NCI-H2171 (cell line): Measurements from ENCODE around the gene KRTAP26-1.

Experiments
- DNase-seq: peaks from one replicate; lab custom pipeline; 2025; lab: John Stamatoyannopoulos, UW

KRTAP26-1 gene, protein sequence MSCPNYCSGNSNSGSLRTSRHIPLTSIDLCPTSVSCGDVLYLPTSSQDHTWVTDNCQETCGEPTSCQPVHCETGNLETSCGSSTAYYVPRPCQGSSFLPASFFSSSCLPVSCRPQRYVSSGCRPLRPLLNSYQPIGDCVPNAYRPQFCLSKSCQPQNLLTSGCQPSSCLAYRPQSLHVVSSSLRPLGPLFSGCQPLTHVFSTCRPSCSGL

GRCh38 chr21:30320215-30320614 is at the start of gene KRTAP26-1:
Gene KRTAP26-1 (minus strand): TSS chr21:30320315. CDS start chr21:30320035, 280 bp downstream.
- no peak for DNase-seq

GRCh38 chr21:30355906-30356305 is 35.8 kb upstream of the KRTAP26-1 start:
- no peak for DNase-seq

GRCh38 chr21:30354308-30355005 is 34.3 kb upstream of the KRTAP26-1 start:
- no peak for DNase-seq

GRCh38 chr21:30351534-30351933 is 31.4 kb upstream of the KRTAP26-1 start:
- no peak for DNase-seq

- no peak for DNase-seq
These were observed 29.5 kb upstream of the KRTAP26-1 start for GRCh38 chr21:30349572-30349971.

GRCh38 chr21:30348506-30348905 is 28.4 kb upstream of the KRTAP26-1 start, which contains the start of gene KRTAP23-1:
Gene KRTAP23-1 (minus strand): TSS chr21:30348606. CDS start chr21:30348606, 0 bp downstream.
- no peak for DNase-seq

- no peak for DNase-seq
These were observed 24.9 kb upstream of the KRTAP26-1 start for GRCh38 chr21:30345014-30345413.

- DNase-seq = no peak
These were observed 20.8 kb upstream of the KRTAP26-1 start for GRCh38 chr21:30340714-30341573.

DNA sequence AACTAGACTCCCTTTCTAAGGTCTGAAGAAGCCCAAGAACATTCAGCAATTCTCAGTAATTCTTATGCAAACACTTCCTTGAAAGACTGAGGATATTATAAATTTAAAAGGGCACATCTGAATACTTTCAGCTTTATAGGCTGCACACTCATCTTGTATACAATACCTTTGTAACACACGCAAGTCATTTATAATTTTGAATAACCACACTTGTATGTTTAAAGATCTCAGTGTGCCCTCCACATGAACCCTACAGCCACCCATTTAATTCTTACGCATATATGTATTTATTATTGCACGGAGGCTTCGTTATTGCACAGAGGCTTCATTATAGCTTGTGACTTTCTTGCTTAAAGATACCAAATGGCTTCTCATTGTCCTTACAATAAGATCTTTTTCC is 18.6 kb upstream of the KRTAP26-1 start:
- no peak for DNase-seq

GRCh38 chr21:30337772-30338171 is 17.7 kb upstream of the KRTAP26-1 start:
- DNase-seq = no peak

DNA sequence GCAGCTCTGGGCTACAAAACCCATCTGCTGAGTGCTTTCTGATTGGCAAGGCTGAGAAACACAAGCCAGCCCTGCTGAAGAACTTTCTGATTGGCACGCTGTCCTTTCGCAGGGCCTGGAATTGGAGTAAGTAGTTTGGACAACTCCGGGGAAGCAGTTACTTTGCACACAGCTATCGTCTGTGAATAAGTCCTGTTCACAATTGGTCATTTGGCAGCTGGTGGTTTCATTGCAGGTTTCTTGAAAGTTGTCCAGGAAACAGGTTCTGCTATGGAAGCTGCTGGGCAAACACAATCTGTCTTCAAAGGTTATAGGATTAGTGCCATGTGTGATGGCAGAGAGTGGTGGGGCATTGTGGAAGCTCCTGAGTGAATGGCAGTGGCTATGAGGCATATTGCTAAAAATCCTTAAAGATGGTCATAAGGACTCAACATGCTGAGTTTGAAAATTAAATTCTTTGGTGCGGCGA is 17.2 kb upstream of the KRTAP26-1 start, which contains the start of gene KRTAP27-1:
Gene KRTAP27-1, minus strand, starts transcription at position 419 of the 469 bp plus-strand sequence. Its CDS starts 26 bp downstream, at position 393.
- no peak for DNase-seq

DNA sequence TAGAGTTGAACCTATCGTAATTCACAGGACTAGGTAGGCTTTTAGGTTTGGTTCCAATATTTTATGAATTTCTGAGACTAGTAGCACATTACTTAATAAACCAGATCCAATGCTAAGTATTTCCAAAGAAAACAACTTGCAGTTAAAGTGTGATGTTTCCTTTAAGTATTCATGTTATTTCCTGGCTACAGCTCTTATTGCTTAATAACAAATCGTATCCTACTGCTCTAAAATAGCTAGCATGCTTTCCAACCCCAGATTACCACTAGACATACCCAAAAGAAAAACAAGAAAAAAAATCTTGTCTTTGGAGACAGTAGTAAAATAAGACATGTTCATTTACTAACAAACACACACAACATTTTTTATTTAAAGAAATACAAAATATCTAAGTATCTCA is 16.5 kb upstream of the KRTAP26-1 start:
- no peak for DNase-seq

DNA sequence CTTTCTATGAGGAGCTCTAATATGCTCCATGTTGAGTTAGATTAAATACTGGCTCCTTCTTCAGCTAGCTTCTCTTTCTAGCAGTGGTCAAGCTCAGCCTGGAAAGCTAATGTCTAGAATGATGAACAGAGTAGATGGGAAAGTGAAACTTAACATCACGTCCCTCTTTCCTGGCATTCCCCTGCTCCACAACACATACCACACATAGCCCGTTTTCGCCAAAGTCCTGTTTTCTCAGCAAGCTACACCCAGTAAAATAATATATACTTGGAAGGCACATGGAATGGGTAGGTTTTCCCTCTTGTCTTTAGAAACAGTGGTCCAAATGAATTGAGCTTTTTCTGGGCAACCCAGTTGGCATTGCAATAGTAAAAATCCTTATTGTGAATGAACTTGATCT is 13.6 kb upstream of the KRTAP26-1 start:
- no peak for DNase-seq

GRCh38 chr21:30332681-30333080 is 12.6 kb upstream of the KRTAP26-1 start:
- no peak for DNase-seq

GRCh38 chr21:30329203-30329875 is 9.2 kb upstream of the KRTAP26-1 start:
- DNase-seq = no peak

DNA sequence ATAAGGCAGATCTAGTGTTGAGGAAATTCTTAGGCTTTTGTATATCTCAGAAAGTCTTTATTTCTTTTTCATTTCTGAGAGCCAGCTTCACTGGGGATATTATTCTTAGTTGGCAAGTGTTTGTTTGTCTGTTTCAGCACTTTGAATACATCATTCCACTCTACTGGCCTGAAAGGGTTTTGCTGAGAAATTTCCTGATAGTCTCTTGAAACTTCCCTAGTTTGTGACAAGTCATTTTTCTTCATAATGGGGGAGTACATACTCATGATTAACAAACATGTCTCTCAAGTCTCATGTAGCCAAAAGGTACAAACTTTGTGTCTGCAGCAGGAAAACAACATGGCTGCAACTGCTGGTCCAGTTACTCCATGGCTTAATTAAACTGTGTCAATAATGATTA is 6.3 kb upstream of the KRTAP26-1 start:
- DNase-seq = no peak

GRCh38 chr21:30315701-30316100 is 4.4 kb downstream of the KRTAP26-1 start:
- no peak for DNase-seq

GRCh38 chr21:30306884-30307283 is 13.2 kb downstream of the KRTAP26-1 start:
- DNase-seq = no peak

DNA sequence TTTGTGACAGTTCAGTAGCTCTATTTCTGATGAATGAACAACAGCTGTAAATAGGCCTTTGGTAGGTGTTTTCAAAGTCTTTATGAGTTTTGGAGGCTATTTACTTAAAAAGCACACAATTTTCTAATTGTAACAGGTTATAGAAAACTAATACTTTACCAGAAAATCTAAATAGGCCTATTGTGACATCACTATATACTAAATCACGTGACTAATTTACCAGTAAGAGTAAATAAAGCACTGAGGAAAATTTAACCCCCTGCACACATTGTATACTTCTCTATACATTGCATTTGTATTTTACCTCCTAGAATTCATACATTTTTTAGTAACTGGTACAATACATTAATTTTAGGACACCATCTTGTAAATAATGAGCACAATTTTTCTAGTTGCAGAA is 15.0 kb downstream of the KRTAP26-1 start:
- no peak for DNase-seq

DNA sequence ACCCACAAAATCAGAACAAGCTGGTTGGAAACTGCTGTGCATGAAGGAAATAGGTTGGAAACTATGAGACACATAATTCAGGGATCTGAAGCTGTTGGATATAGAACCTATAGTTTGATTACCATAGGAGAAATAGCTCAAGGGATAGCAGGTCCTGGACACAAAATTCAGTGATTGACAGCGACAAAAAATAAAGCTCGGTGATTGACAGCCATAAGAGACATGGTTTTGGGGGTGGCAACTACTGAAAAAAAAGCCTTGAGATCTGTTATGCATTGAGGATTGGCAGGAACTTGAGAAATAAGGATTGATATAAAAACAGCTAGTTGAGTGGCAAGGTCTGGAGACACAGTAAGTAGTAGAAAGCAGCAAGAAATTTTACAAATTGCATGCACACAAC is 30.9 kb downstream of the KRTAP26-1 start, which contains the start of gene KRTAP25-1:
Gene KRTAP25-1, minus strand, starts transcription at position 300 of the 400 bp plus-strand sequence. Its CDS starts 24 bp downstream, at position 276.
- no peak for DNase-seq

DNA sequence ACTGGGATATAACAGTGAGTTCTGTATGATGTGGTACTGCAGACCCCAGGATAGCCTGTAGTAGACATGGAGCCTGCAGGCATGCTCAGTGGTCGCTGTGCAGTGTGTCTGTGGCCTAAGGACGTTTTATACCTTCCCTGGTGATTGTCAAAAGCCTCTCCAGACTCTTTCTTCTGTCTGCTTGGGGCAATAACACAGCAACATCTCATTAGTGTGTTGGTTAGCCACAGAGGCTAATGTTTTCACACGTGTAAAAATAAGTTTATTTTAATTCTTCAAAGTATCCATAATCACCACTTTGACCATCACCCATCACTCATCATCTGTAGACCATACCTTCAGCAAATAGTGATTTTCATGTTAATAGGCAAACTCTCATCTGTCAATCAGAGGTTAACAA is 37.3 kb downstream of the KRTAP26-1 start, which contains the start of gene KRTAP24-1:
Gene KRTAP24-1, minus strand, starts transcription at position 101 of the 400 bp plus-strand sequence. Its CDS starts 18 bp downstream, at position 83.
- no peak for DNase-seq
